DMS53 treated with DMSO at 0.1 percent for 48 hours (cell line): ENCODE results near the gene IFI27L1.

Source experiments
- DNase-seq: peaks from one replicate; lab custom pipeline; 2025; ENCODE audit not compliant: unreplicated experiment; lab: John Stamatoyannopoulos, UW

Gene IFI27L1

DNA sequence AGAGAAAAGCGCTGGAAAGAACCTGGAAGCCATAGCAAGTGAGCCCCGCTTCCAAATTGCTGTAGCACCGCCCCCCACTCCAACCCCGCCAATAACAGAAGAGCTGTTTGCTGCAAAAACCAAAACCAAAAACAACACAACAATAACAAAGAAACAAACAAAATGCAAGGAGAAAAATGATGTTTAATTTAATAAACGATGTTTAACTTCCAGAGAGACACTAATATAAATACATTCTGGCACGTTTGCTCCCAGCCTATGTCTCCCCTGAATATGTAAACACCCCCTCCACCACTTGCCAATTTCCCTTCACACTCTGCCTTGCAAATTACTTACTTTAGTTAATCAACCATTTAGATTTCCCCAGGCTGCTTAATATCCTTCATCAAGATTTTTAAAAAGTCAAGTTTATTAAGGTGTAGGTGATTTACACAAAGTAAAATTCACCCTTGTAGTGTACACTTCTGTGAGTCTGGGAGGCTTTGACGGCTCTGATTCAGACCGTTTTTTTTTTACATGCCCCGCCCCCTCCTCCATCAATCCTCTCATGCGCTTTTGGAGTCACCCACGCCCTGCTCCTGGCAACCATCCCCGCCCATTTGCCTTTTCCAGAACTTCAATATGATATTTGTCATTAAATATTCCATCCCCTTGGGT, 48.8 kb downstream of the IFI27L1 start:
- no peak for DNase-seq

GRCh38 chr14:94132285-94132887, 51.3 kb downstream of the IFI27L1 start:
- DNase-seq: peak; percentile 55

- no peak for DNase-seq
These were observed 54.4 kb downstream of the IFI27L1 start for GRCh38 chr14:94135476-94135875.

DNA sequence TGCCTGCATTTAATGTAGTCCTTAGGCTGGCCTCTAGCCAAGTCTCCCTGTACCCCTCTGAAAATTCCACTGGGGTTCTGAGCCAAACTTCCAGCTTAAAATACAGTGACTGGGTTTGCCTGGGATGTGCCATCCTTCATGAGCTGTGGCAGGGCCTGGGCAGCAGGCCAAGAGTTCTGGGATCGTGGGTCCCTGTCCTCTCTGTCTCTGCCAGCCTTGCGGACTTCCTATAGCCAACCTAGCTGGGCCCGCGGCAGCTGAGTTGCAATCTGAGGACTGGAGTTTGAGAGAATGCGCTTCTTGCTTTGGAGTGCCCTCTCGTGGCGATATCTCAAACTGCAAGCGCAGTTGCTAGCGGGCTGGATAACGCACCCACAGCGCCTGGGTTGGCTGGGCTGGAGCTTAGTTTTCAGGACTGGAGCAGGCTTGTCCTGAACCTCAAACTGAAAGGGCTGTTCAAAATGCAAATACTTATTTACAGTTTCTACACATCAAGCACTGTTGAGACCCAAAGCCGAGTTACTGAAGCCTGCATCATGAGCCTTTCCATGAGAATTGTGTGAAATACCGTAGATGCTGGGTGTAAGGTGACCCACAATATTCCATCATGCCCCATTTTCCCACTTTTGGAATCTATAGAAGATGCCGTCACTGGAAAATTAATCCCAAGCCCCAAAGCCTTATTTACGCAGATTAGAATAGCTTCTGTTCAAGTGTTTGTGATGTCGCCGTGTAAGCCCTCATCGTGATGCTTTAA, 55.6 kb downstream of the IFI27L1 start:
- DNase-seq: peak; percentile 71

- DNase-seq: no peak
These were observed 57.1 kb downstream of the IFI27L1 start for GRCh38 chr14:94138251-94138650.

GRCh38 chr14:94139006-94139405, 57.9 kb downstream of the IFI27L1 start:
- DNase-seq: no peak

DNA sequence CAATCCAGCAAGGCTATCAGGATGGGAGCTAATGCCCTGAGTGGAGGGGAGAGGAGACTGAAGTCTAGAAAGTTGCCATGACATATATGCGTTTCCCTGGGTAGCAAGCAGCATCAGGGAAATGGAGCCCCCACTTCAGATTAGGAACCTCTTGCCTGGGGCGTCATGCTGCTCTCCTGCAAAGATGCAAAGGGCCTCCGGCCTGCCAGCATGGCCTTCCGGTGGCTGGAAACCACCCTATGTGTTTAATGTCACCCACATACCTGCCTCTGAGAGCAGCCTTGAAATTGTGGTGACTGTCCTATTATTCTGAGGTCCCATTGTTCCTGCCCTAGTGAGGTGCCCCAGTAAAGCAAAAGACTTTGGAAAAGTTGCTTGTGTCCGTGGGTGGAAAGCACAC, 58.3 kb downstream of the IFI27L1 start:
- DNase-seq: no peak

DNA sequence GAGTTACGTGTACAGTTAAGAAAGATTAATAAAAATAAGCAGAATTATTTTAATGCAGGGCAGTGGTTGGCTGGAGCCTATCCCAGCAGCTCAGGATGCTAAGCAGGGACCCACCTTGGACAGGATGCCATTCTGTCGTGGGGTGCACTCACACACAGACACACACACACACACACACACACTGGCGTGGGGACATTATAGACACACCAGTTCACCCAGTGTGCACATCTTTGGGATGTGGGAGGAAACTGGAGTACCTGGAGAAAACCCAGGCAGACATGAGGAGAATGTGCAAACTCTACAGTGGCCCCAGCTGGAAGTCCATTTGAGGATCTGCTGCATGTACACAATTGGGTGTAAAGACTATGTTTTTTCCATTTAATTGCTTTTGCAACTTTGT, 61.1 kb downstream of the IFI27L1 start:
- no peak for DNase-seq

GRCh38 chr14:94142836-94143235, 61.7 kb downstream of the IFI27L1 start:
- no peak for DNase-seq

GRCh38 chr14:94143239-94143638, 62.1 kb downstream of the IFI27L1 start:
- DNase-seq: no peak

GRCh38 chr14:94143711-94144110, 62.6 kb downstream of the IFI27L1 start:
- DNase-seq: no peak

GRCh38 chr14:94144765-94145164, 63.7 kb downstream of the IFI27L1 start:
- DNase-seq: no peak

DNA sequence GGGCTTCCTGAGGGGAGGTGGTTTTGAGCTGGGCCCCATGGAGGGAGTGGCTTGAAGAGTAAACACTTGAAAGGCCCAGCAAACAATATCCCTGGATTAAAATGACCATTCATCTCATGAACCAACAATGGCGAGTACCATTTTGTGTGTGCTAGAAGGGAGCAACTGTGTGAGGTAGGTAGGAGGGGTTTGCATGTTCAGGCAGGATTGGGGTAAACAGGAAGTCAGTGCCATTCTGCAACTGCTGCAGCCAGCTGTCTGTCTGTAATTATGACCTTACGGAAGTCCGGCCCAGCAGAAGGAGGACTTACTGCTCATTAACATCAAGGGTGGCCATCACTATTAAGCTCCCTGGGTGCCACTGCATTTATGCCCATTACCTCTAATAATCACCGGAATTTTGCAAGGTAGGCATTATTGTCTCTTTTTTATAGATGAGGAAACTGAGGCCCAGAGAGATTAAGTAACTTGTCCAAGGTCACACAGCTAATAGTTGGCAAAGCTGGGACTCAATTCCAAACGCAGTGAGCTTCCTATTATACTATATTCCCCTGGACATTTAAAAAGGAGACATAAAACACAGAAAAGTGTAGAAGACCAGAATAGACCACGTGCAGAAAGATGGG, 64.9 kb downstream of the IFI27L1 start:
- peak; percentile 73 for DNase-seq
